ENCODE measurements around the gene STRN4.
"Not testable (repeated sequence)": the region's sequence is repeated elsewhere in the genome, so short reads cannot be mapped to it uniquely, and the experiment has no call there.

The STRN4 gene

GRCh38 chr19:46784262-46785053, 38.2 kb upstream of the STRN4 start:
- peak overlapping the region; percentile 88 for H3K4me3 ChIP-seq (ENCODE audit: low read depth, low read length)
- DNase-seq (ENCODE audit: low read depth, low spot score): peak; percentile 91
- in situ Hi-C loops (cut with HindIII; ENCODE audit: low sequenced_read_pairs): no loop called here
- peak; percentile 49 for TF ChIP-seq CTCF (IDR thresholded peaks at IDR 0.05; ENCODE audit: low read depth, low read length)

DNA sequence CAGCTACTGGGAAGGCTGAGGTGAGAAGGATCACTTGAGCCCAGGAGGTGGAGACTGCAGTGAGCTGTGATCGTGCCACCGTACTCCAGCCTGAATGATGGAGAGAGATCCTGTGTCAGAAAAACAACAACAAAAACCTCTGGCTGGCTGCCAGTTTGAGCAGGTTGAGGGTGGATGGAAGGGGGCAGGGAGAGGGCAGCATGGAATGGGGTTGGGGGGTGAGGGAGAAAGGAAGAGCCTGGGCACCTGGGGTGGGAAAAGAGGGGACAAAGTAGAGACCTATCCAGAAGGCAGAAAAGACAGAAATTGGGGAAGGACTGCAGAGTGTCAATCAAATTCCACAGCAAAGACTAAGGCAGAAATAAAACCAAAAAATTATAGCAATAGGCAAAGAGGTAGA, 37.4 kb upstream of the STRN4 start:
- in situ Hi-C loops (cut with HindIII; ENCODE audit: low sequenced_read_pairs): no loop called here
- peak overlapping the region; percentile 88 for H3K4me3 ChIP-seq (ENCODE audit: low read depth, low read length)
- no peak for TF ChIP-seq CTCF (IDR thresholded peaks at IDR 0.05; ENCODE audit: low read depth, low read length)
- DNase-seq (ENCODE audit: low read depth, low spot score): no peak

DNA sequence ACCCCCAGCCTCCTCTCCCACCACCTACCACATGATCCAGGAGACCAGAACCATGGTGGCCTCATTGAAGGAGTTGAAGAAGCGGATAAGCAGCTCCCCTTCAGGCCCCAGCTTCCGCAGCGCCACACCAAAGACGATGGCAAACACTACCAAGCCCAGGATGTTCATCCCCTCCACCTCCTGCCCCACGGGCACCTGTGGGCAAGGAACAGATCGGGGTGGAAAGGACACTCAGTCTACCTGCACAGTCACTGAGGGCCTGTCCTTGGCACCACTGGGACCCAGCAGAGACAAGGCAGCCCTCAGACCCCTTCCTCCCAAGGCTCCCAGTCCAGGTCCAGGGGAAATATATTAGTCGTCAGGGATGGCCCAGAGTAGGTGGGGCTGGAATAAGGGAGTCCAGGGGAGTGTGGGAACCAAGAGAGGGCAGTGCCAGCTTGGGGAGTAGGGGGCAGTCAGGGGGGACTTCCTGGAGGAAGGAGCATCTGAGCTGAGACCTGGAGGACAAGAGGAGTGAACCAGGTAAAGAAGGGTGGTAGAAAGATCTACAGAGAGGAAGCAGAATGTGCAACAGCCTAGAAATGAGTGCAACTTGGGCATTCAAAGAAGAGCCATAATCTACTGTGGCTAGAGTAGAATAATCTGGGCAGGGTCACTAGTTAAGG, 36.2 kb upstream of the STRN4 start:
- DNase-seq (ENCODE audit: low read depth, low spot score): no peak
- TF ChIP-seq CTCF (IDR thresholded peaks at IDR 0.05; ENCODE audit: low read depth, low read length): no peak
- in situ Hi-C loops (cut with HindIII; ENCODE audit: low sequenced_read_pairs): no loop called here
- H3K4me3 ChIP-seq (ENCODE audit: low read depth, low read length): no peak overlapping the region

- H3K4me3 ChIP-seq (ENCODE audit: low read depth, low read length); DNase-seq (ENCODE audit: low read depth, low spot score); in situ Hi-C loops (cut with HindIII; ENCODE audit: low sequenced_read_pairs): not testable (repeated sequence)
Observed at GRCh38 chr19:46777956-46778645, 31.9 kb upstream of the STRN4 start.

- no peak overlapping the region for H3K4me3 ChIP-seq (ENCODE audit: low read depth, low read length)
- DNase-seq (ENCODE audit: low read depth, low spot score): no peak
- TF ChIP-seq CTCF (IDR thresholded peaks at IDR 0.05; ENCODE audit: low read depth, low read length): no peak
- in situ Hi-C loops (cut with HindIII; ENCODE audit: low sequenced_read_pairs): no loop called here
Observed at GRCh38 chr19:46776927-46777911, 31.0 kb upstream of the STRN4 start.

DNA sequence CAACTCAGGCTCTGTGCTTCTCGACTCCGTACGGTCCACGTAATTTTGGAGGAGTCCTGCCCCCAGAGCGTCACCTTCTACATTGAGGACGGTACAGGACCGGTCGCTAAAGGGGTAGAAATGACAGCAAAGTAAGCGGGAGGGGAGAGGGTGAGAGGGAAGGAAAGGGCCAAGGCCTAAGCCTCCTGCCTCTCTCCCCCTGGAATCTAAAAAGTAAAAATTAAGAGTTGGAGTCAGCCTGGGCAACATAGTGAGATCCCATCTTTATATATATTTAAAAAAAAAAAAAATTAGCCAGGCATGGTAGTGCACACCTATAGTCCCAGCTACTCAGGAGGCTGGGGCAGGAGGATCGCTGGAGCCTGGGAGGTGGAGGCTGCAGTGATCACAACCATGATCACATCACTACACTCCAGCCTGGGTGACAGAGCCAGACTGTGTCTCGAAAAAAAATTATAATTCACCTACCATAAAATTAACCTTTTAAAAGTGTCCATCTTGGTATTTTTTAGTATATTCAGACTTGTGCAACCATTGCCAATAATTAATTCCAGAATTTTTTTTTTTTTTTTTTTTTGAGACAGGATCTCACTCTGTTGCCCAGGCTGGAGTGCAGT, 29.5 kb upstream of the STRN4 start:
- DNase-seq (ENCODE audit: low read depth, low spot score): no peak
- TF ChIP-seq CTCF (IDR thresholded peaks at IDR 0.05; ENCODE audit: low read depth, low read length): no peak
- in situ Hi-C loops (cut with HindIII; ENCODE audit: low sequenced_read_pairs): no loop called here

More for the DNA sequence above, 29.5 kb upstream of the STRN4 start:
- no peak overlapping the region for H3K4me3 ChIP-seq (ENCODE audit: low read depth, low read length)

Data from astrocyte of the spinal cord (primary cell).